H1 (cell line): ENCODE measurements around the gene DGKZ. TPM values are rescaled to one million over a fixed set of nuclear protein-coding genes. Genes with fewer than 3 reads are reported as not detected.

ENCODE experiments used
- CTCF ChIA-PET: fragments of 300-600 bp; sonication (Branson Sonifier 250); formaldehyde crosslinking; loops from one replicate; lab custom pipeline; 2021; ENCODE audit not compliant: partially characterized antibody; lab: Charles Lee
- POLR2A ChIA-PET: fragments of 300-600 bp; sonication (Branson Sonifier 250); formaldehyde crosslinking; loops from one replicate; lab custom pipeline; 2021; ENCODE audit warnings: inconsistent platforms; ENCODE audit not compliant: partially characterized antibody; lab: Charles Lee
- DNase-seq, 2 experiments: peaks; one replicate each; pipeline versions ENCODE4 v3.0.0 to v3.0.0-alpha.2; 2010 to 2022; ENCODE audit warnings: low spot score in 2 of 2, low read depth in 1 of 2, mixed read lengths in 1 of 2
- FAIRE-seq: peaks from 2 replicates; lab custom pipeline; 2011; peaks lifted over from hg19 to GRCh38; lab: Jason Lieb, UNC
- H2AFZ ChIP-seq: 2 replicates; pipeline ENCODE4 v1.8.1; 2012; ENCODE audit warnings: low read length, inconsistent platforms
- H2AK5ac ChIP-seq: 2 replicates; pipeline ENCODE4 v1.6.1; 2013; ENCODE audit warnings: low read depth, low read length
- H2BK120ac ChIP-seq: replicated peaks from 2 replicates; pipeline ENCODE3; 2013; ENCODE audit warnings: low read depth, low read length, inconsistent platforms
- H2BK12ac ChIP-seq: 2 replicates; pipeline ENCODE4 v1.6.1; 2013; ENCODE audit warnings: low read depth, low read length
- H2BK15ac ChIP-seq: 2 replicates; pipeline ENCODE4 v1.6.1; 2013; ENCODE audit warnings: low read length
- H2BK20ac ChIP-seq: 2 replicates; pipeline ENCODE4 v1.6.1; 2013; ENCODE audit warnings: low read length
- H2BK5ac ChIP-seq: 2 replicates; pipeline ENCODE4 v1.6.1; 2013; ENCODE audit warnings: low read depth, low read length
- H3K14ac ChIP-seq: 2 replicates; pipeline ENCODE4 v1.6.1; 2013; ENCODE audit warnings: inconsistent platforms; ENCODE audit not compliant: insufficient read length
- H3K18ac ChIP-seq: 2 replicates; pipeline ENCODE4 v1.6.1; 2013; ENCODE audit warnings: low read length; ENCODE audit errors: extremely low read depth
- H3K23ac ChIP-seq: 2 replicates; pipeline ENCODE4 v1.6.1; 2013; ENCODE audit warnings: inconsistent platforms; ENCODE audit not compliant: insufficient read length
- H3K23me2 ChIP-seq: 2 replicates; pipeline ENCODE4 v1.6.1; 2013; ENCODE audit warnings: low read depth, low read length
- H3K27ac ChIP-seq: 2 replicates; pipeline ENCODE4 v1.6.1; 2011; ENCODE audit warnings: low read depth, low read length, inconsistent platforms
- H3K27me3 ChIP-seq, 4 experiments: replicated peaks in 1 of 4; 1 replicate in 1 of 4; 2 replicates in 3 of 4; pipeline versions ENCODE4 v1.6.1 to v1.8.1; 2011 to 2013; ENCODE audit warnings: low read length in 3 of 4, mild to moderate bottlenecking in 3 of 4, inconsistent platforms in 2 of 4, mixed read lengths in 2 of 4, moderate library complexity in 1 of 4; ENCODE audit not compliant: control insufficient read depth in 3 of 4, insufficient read depth in 3 of 4; ENCODE audit errors: extremely low read depth in 1 of 4
- H3K36me3 ChIP-seq, 4 experiments: 2 replicates each; pipeline versions ENCODE4 v1.6.1 to v1.8.1; 2011 to 2013; ENCODE audit warnings: mild to moderate bottlenecking in 4 of 4, low read length in 3 of 4, moderate library complexity in 2 of 4, control low read depth in 1 of 4, inconsistent platforms in 1 of 4; ENCODE audit not compliant: insufficient read depth in 4 of 4, control insufficient read depth in 2 of 4
- H3K4ac ChIP-seq: replicated peaks from 2 replicates; pipeline ENCODE3; 2013; ENCODE audit warnings: low read length, low read depth, mixed read lengths, inconsistent platforms; ENCODE audit not compliant: insufficient read length
- H3K4me1 ChIP-seq, 4 experiments: replicated peaks in 1 of 4; 1 replicate in 1 of 4; 2 replicates in 3 of 4; pipeline versions ENCODE4 v1.6.1 to v1.8.1; 2011 to 2013; ENCODE audit warnings: low read length in 3 of 4, inconsistent platforms in 2 of 4, mixed read lengths in 1 of 4; ENCODE audit not compliant: insufficient read depth in 4 of 4, control insufficient read depth in 3 of 4
- H3K4me2 ChIP-seq, 2 experiments: 2 replicates each; pipeline versions ENCODE4 v1.6.1 to v1.8.1; 2011 to 2013; ENCODE audit warnings: low read depth in 2 of 2, low read length in 2 of 2, control low read depth in 1 of 2, inconsistent platforms in 1 of 2, mild to moderate bottlenecking in 1 of 2; ENCODE audit not compliant: insufficient read depth in 1 of 2
- H3K4me3 ChIP-seq, 4 experiments: fragments of 200-600, 300-600 bp in 1 of 4; sonication (generic), shearing (Covaris generic), sonication (Bioruptor Twin) in 1 of 4; 2 replicates each; pipeline versions ENCODE4 v1.5.1 to v1.8.1; 2011 to 2016; ENCODE audit warnings: low read length in 4 of 4, low read depth in 3 of 4, control low read depth in 2 of 4, inconsistent platforms in 2 of 4, mild to moderate bottlenecking in 2 of 4, mixed read lengths in 1 of 4, moderate library complexity in 1 of 4; ENCODE audit not compliant: insufficient read depth in 2 of 4; ENCODE audit errors: extremely low read depth in 1 of 4
- H3K56ac ChIP-seq: replicated peaks from 2 replicates; pipeline ENCODE3; 2013; ENCODE audit warnings: low read depth, mild to moderate bottlenecking, mixed read lengths, low read length, inconsistent platforms; ENCODE audit not compliant: insufficient read length
- H3K79me1 ChIP-seq: 2 replicates; pipeline ENCODE4 v1.6.1; 2013; ENCODE audit warnings: low read depth, low read length, control low read depth
- H3K79me2 ChIP-seq, 2 experiments: 2 replicates each; pipeline versions ENCODE4 v1.6.1 to v1.8.1; 2012 to 2013; ENCODE audit warnings: low read length in 2 of 2, mild to moderate bottlenecking in 2 of 2, inconsistent platforms in 1 of 2; ENCODE audit not compliant: insufficient read depth in 2 of 2, control insufficient read depth in 1 of 2
- H3K9ac ChIP-seq, 4 experiments: replicated peaks in 1 of 4; 1 replicate in 1 of 4; 2 replicates in 3 of 4; pipeline versions ENCODE4 v1.6.1 to v1.8.1; 2011 to 2013; ENCODE audit warnings: low read depth in 3 of 4, low read length in 3 of 4, control low read depth in 2 of 4, mild to moderate bottlenecking in 2 of 4, moderate library complexity in 2 of 4, inconsistent platforms in 1 of 4; ENCODE audit errors: extremely low read depth in 1 of 4
- H3K9me3 ChIP-seq, 2 experiments: 2 replicates each; pipeline versions ENCODE4 v1.6.1 to v1.8.1; 2012 to 2013; ENCODE audit warnings: mild to moderate bottlenecking in 2 of 2, moderate library complexity in 2 of 2, control low read depth in 1 of 2, inconsistent platforms in 1 of 2, low read depth in 1 of 2, low read length in 1 of 2, mixed read lengths in 1 of 2; ENCODE audit not compliant: insufficient read depth in 2 of 2
- H4K20me1 ChIP-seq, 2 experiments: replicated peaks in 1 of 2; 2 replicates each; pipeline versions ENCODE3 to v1.8.1; 2011 to 2013; ENCODE audit warnings: inconsistent platforms in 2 of 2, low read length in 2 of 2, mild to moderate bottlenecking in 1 of 2; ENCODE audit not compliant: insufficient read depth in 2 of 2, control insufficient read depth in 1 of 2
- H4K5ac ChIP-seq: 2 replicates; pipeline ENCODE4 v1.6.1; 2013; ENCODE audit warnings: low read length, low read depth, mixed read lengths, inconsistent platforms; ENCODE audit not compliant: insufficient read length
- H4K8ac ChIP-seq: 2 replicates; pipeline ENCODE4 v1.8.0; 2013; ENCODE audit warnings: mild to moderate bottlenecking, moderate library complexity, low read length, inconsistent platforms; ENCODE audit not compliant: insufficient read depth; ENCODE audit errors: extremely low read depth
- H4K91ac ChIP-seq: replicated peaks from 2 replicates; pipeline ENCODE3; 2013; ENCODE audit warnings: low read length, mixed read lengths, inconsistent platforms; ENCODE audit not compliant: insufficient read length
- EGR1 ChIP-seq: IDR thresholded peaks from 2 replicates; pipeline ENCODE4 v1.6.1; 2011; ENCODE audit warnings: low read depth, low read length, borderline replicate concordance
- HDAC6 ChIP-seq: IDR thresholded peaks from one replicate; pipeline ENCODE4 v1.7.1; 2012; ENCODE audit warnings: low read depth, mild to moderate bottlenecking, inconsistent platforms, low read length, moderate library complexity
- KDM5A ChIP-seq: fragments of 200-600 bp; IDR thresholded peaks from 2 replicates; pipeline ENCODE4 v1.7.1; 2012; ENCODE audit warnings: mild to moderate bottlenecking, low read length, inconsistent platforms, mixed read lengths
- RXRA ChIP-seq: IDR thresholded peaks from 2 replicates; pipeline ENCODE4 v1.6.1; 2011; ENCODE audit warnings: low read depth, mild to moderate bottlenecking, low read length, moderate library complexity; ENCODE audit not compliant: insufficient read depth
- SIN3A ChIP-seq, 2 experiments: IDR thresholded peaks in 1 of 2; conservative IDR thresholded peaks in 1 of 2; 2 replicates each; pipeline ENCODE4 v1.6.1; 2011 to 2012; ENCODE audit warnings: low read length in 2 of 2, improper control_type of control experiment in 1 of 2, low read depth in 1 of 2, mild to moderate bottlenecking in 1 of 2
- SP1 ChIP-seq: IDR thresholded peaks from 2 replicates; pipeline ENCODE4 v1.6.1; 2011; ENCODE audit warnings: low read depth, low read length
- SRF ChIP-seq: IDR thresholded peaks from 2 replicates; pipeline ENCODE4 v1.6.1; 2011; ENCODE audit warnings: mild to moderate bottlenecking, low read depth, low read length, moderate library complexity
- TEAD4 ChIP-seq: IDR thresholded peaks from 2 replicates; pipeline ENCODE4 v1.6.1; 2012; ENCODE audit warnings: low read depth, low read length, inconsistent platforms, mixed read lengths
- ZNF274 ChIP-seq: IDR thresholded peaks from 2 replicates; pipeline ENCODE4 v1.7.0; 2012; ENCODE audit warnings: low read length, borderline replicate concordance; ENCODE audit errors: extremely low read depth
- WGBS, 2 experiments: shearing (Covaris generic) in 1 of 2; methylation state at CpG; one replicate each; pipeline versions ENCODE4 v1.1.6 to v1.1.7; 2013 to 2015; ENCODE audit warnings: low lambda C conversion rate in 2 of 2, mixed read lengths in 2 of 2, inconsistent platforms in 1 of 2, low coverage in 1 of 2, missing lambda C conversion rate in 1 of 2; ENCODE audit not compliant: insufficient replicate concordance in 2 of 2, insufficient coverage in 1 of 2, insufficient read length in 1 of 2; ENCODE audit errors: extremely low coverage in 1 of 2, missing lambda C conversion rate in 1 of 2; 5-methylcytosine and 5-hydroxymethylcytosine counted together
- polyA plus RNA-seq, 7 experiments: library from polyadenylated mRNA; depleted of rRNA in 3 of 7; stranded (reverse) in 5 of 7; unstranded in 2 of 7; fragments of >200 nt in 5 of 7; fragments of 200-250 nt in 2 of 7; gene quantifications; 1 replicate in 5 of 7; 2 replicates in 1 of 7; 4 replicates in 1 of 7; pipeline versions ENCODE4 v1.2.1 to v1.2.3, GENCODE V29; 2011 to 2013; ENCODE audit warnings: missing spikeins in 2 of 7, mixed read lengths in 2 of 7
- total RNA-seq: library from RNA; stranded (reverse); fragmentation: NEBNext Ultra II Directional; extraction: Animal tissue kit (Norgen Biotek cat#: 25700); gene quantifications from 2 replicates; pipeline ENCODE4 v1.2.1, GENCODE V29; 2021

The DGKZ gene
- total and polyA plus RNA-seq, 2 of the 8 experiments (the other 6 are each of a cell fraction or from before 2014, with no cell fraction given), result 84.4 to 184 TPM

- H2AK5ac ChIP-seq, result no peak overlapping the region
- TF ChIP-seq SIN3A (conservative IDR thresholded peaks at IDR 0.05 in 1 of 2, IDR thresholded peaks at IDR 0.05 in 1 of 2; ENCODE audit: low read depth in 1 of 2, low read length in 2 of 2), result no peak
- no peak for TF ChIP-seq KDM5A
- TF ChIP-seq ZNF274, result no peak
- no peak for TF ChIP-seq EGR1
- no peak for TF ChIP-seq SP1
- no peak for TF ChIP-seq RXRA
- TF ChIP-seq TEAD4, result no peak
- TF ChIP-seq HDAC6, result no peak
- no peak for TF ChIP-seq SRF
- no peak overlapping the region for H3K27ac ChIP-seq
- H4K20me1 ChIP-seq, result peaks cover 1 to 10% of the 10 kb centered on the region in 2 experiments
- no peak overlapping the region for H3K4ac ChIP-seq
- peaks cover 0 to 17% (median 13%) of the 10 kb centered on the region in 4 experiments; a peak in 6 of 7 replicates for H3K4me1 ChIP-seq
- no peaks in the 10 kb centered on the region; a peak in 1 of 4 replicates for H3K9me3 ChIP-seq
- no peak overlapping the region for H3K9ac ChIP-seq
- H4K5ac ChIP-seq, result no peak overlapping the region
- H2BK20ac ChIP-seq, result no peak overlapping the region
- no peak overlapping the region for H4K91ac ChIP-seq
- no peak overlapping the region for H4K8ac ChIP-seq
- peaks cover 19 to 32% (median 28%) of the 10 kb centered on the region in 4 experiments for H3K27me3 ChIP-seq
- H2BK120ac ChIP-seq, result no peak overlapping the region
- H3K18ac ChIP-seq, result no peak overlapping the region
- no peak overlapping the region for H2BK5ac ChIP-seq
- H3K14ac ChIP-seq, result no peak overlapping the region
- ChIA-PET POLR2A (interaction anchor here (1.7 to 2.5 kb wide), 2 partner anchors 10 to 23 kb away, joined by 5 to 17 read pairs; no protein-coding TSS in a partner anchor), CTCF (interaction anchor here (0.5 to 7.7 kb wide), 7 partner anchors 10 to 223 kb away, joined by 3 to 124 read pairs (median 7); partner anchors contain the start of genes ATG13 and HARBI1)
- no peak overlapping the region for H2AFZ ChIP-seq
- no peak overlapping the region; a peak in 1 of 8 replicates for H3K4me3 ChIP-seq
- H2BK15ac ChIP-seq, result no peak overlapping the region
- H3K36me3 ChIP-seq, result peaks cover 0 to 9% (median 0%) of the 10 kb centered on the region in 4 experiments; a peak in 3 of 8 replicates
- H3K79me2 ChIP-seq, result no peaks in the 10 kb centered on the region
- FAIRE-seq (no peak), DNase-seq (no peak)
- no peak overlapping the region for H3K56ac ChIP-seq
- no peak overlapping the region for H3K23ac ChIP-seq
- WGBS, 2 experiments, result 98% methylated on average over 2 of the region's 4 CpGs; no CpG with 5 or more reads in 1 of the 2 experiments
- no peak overlapping the region for H2BK12ac ChIP-seq
- no peaks in the 10 kb centered on the region for H3K79me1 ChIP-seq
- H3K23me2 ChIP-seq, result peaks cover 32% of the 10 kb centered on the region
- peak overlapping the region in 1 of 2 experiments; percentile 69; a peak in 1 of 4 replicates for H3K4me2 ChIP-seq
Measured at GRCh38 chr11:46393759-46394158, 46.5 kb downstream of the DGKZ start.
